ENCODE measurements around the gene KIF23.

GRCh38 chr15:69390575-69390974 is 23.6 kb upstream of the KIF23 start:
- TF ChIP-seq GATA2 (IDR thresholded peaks at IDR 0.05; ENCODE audit: low read depth, low read length) (no peak), GATA3 (IDR thresholded peaks at IDR 0.05; ENCODE audit: low read depth, low read length) (no peak)

Data from SH-SY5Y (cell line).